Measurements from ENCODE around the gene TMEM203. TPM values are rescaled to one million over a fixed set of nuclear protein-coding genes. Genes with fewer than 3 reads are reported as not detected.
A peak's percentile ranks its signal among the peaks of the same experiment; 100 is the strongest.

TMEM203 gene
- total and polyA plus RNA-seq, 2 of the 13 experiments (the other 11 are each of a cell fraction or from before 2014, with no cell fraction given), result 23.4 to 36.7 TPM

GRCh38 chr9:137223078-137223970 is 17.9 kb upstream of the TMEM203 start (continued):
- TF ChIP-seq ZNF510 (CRISPR knock-in tag; IDR thresholded peaks at IDR 0.05; ENCODE audit: low read depth), result 0 out of 2 replicates have a peak, but pooled peaks have one; percentile 27
- no peak for TF ChIP-seq ZHX1 (CRISPR knock-in tag; IDR thresholded peaks at IDR 0.05; ENCODE audit: low read depth)
- 0 out of 2 replicates have a peak, but pooled peaks have one; percentile 17 for TF ChIP-seq MTERF4 (CRISPR knock-in tag; IDR thresholded peaks at IDR 0.05)
- TF ChIP-seq ZNF512 (CRISPR knock-in tag; IDR thresholded peaks at IDR 0.05), result no peak
- TF ChIP-seq HNRNPH1 (optimal IDR thresholded peaks at IDR 0.05; ENCODE audit: low read depth, low read length), result no peak
- no peak for TF ChIP-seq GTF2F1 (IDR thresholded peaks at IDR 0.05; ENCODE audit: low read length)
- peak; percentile 64; the same call in 1 of the 2 replicates for TF ChIP-seq ZNF274 (CRISPR knock-in tag; IDR thresholded peaks at IDR 0.05)
- peak; percentile 78; the same call in 2 of the 3 replicates for TF ChIP-seq MXI1 (IDR thresholded peaks at IDR 0.05; ENCODE audit: borderline replicate concordance, low read depth, low read length)
- TF ChIP-seq, protein P1, sequence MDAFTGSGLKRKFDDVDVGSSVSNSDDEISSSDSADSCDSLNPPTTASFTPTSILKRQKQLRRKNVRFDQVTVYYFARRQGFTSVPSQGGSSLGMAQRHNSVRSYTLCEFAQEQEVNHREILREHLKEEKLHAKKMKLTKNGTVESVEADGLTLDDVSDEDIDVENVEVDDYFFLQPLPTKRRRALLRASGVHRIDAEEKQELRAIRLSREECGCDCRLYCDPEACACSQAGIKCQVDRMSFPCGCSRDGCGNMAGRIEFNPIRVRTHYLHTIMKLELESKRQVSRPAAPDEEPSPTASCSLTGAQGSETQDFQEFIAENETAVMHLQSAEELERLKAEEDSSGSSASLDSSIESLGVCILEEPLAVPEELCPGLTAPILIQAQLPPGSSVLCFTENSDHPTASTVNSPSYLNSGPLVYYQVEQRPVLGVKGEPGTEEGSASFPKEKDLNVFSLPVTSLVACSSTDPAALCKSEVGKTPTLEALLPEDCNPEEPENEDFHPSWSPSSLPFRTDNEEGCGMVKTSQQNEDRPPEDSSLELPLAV (CRISPR knock-in tag; conservative IDR thresholded peaks at IDR 0.05; ENCODE audit: low read depth), result no peak
- TF ChIP-seq ZNF12 (CRISPR knock-in tag; IDR thresholded peaks at IDR 0.05), result no peak
- no peak for TF ChIP-seq NBN (conservative IDR thresholded peaks at IDR 0.05)
- no peak for TF ChIP-seq ZFP1 (CRISPR knock-in tag; IDR thresholded peaks at IDR 0.05)
- no peak; the same call in 1 of the 2 replicates for TF ChIP-seq NRL (CRISPR knock-in tag; IDR thresholded peaks at IDR 0.05; ENCODE audit: borderline replicate concordance)
- TF ChIP-seq NR2C2 (CRISPR knock-in tag; IDR thresholded peaks at IDR 0.05; ENCODE audit: borderline replicate concordance), result peak; percentile 40; the same call in 1 of the 2 replicates
- no peak for TF ChIP-seq REPIN1 (CRISPR knock-in tag; IDR thresholded peaks at IDR 0.05; ENCODE audit: borderline replicate concordance, low read depth)
- TF ChIP-seq NAIF1 (CRISPR knock-in tag; IDR thresholded peaks at IDR 0.05; ENCODE audit: borderline replicate concordance), result 0 out of 2 replicates have a peak, but pooled peaks have one; percentile 64
- peak; percentile 37; the same call in 1 of the 2 replicates for TF ChIP-seq SPEN (CRISPR knock-in tag; IDR thresholded peaks at IDR 0.05; ENCODE audit: low read depth)
- TF ChIP-seq HHEX (CRISPR knock-in tag; IDR thresholded peaks at IDR 0.05), result no peak
- no peak for TF ChIP-seq ZNF550 (CRISPR knock-in tag; IDR thresholded peaks at IDR 0.05; ENCODE audit: borderline replicate concordance)
- no peak for TF ChIP-seq HOXD1 (CRISPR knock-in tag; IDR thresholded peaks at IDR 0.05)
- TF ChIP-seq, protein P2, sequence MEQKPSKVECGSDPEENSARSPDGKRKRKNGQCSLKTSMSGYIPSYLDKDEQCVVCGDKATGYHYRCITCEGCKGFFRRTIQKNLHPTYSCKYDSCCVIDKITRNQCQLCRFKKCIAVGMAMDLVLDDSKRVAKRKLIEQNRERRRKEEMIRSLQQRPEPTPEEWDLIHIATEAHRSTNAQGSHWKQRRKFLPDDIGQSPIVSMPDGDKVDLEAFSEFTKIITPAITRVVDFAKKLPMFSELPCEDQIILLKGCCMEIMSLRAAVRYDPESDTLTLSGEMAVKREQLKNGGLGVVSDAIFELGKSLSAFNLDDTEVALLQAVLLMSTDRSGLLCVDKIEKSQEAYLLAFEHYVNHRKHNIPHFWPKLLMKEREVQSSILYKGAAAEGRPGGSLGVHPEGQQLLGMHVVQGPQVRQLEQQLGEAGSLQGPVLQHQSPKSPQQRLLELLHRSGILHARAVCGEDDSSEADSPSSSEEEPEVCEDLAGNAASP (CRISPR knock-in tag; IDR thresholded peaks at IDR 0.05; ENCODE audit: borderline replicate concordance), result no peak
